ENCODE data around the gene NHS.

NHS gene

DNA sequence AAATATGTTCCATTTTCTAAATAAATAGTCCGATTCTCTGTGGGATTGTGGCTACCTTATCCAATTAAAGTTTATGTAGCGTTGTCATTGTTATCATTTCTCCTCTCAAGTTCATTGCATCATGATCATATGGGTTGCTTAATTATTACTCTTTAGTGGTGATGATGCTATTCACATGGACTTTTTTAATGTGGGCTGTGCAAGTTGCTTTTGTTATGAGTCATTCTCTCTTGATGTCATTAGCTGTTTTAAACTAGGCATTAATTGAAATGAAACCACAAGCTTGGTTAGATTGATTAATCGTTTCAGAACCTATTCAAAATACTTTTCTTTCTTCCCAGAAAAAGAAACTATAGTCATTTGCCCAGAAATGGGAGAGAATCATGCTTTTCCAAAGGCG, 38.2 kb downstream of the NHS start:
- TF ChIP-seq CTCF (IDR thresholded peaks at IDR 0.05; ENCODE audit: low read length, missing control alignments): no peak
- DNase-seq (ENCODE audit: low read depth): peak; percentile 49
- H3K4me3 ChIP-seq (replicated peaks; ENCODE audit: low read depth, low read length): no peak overlapping the region

- TF ChIP-seq CTCF (IDR thresholded peaks at IDR 0.05; ENCODE audit: low read length, missing control alignments): no peak
- no peak overlapping the region for H3K4me3 ChIP-seq (replicated peaks; ENCODE audit: low read depth, low read length)
- no peak for DNase-seq (ENCODE audit: low read depth)
Measured at GRCh38 chrX:17414027-17414658, 39.1 kb downstream of the NHS start.

DNA sequence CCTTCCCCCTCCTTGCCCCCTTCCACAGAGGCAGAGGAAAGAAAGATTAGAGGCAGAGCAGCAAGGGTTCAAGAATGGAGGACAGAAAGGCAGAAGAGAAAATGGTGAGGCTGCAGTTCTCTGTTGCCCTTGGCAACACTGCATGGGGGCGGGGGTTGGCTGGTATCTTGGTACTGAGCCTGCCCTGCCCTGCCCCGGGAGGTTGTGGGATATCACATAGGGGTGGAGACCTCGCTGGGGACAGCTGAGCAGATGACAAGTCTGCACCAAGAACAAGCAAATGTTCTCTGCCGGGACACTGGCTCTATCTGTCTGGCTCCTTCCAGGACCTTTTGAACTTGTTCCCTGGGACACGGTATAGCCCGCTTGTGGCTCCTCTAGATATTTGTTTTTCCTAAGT, 39.8 kb downstream of the NHS start:
- no peak for DNase-seq (ENCODE audit: low read depth)
- no peak overlapping the region for H3K4me3 ChIP-seq (replicated peaks; ENCODE audit: low read depth, low read length)
- no peak for TF ChIP-seq CTCF (IDR thresholded peaks at IDR 0.05; ENCODE audit: low read length, missing control alignments)

- TF ChIP-seq CTCF (IDR thresholded peaks at IDR 0.05; ENCODE audit: low read length, missing control alignments): no peak
- H3K4me3 ChIP-seq (replicated peaks; ENCODE audit: low read depth, low read length): no peak overlapping the region
- no peak for DNase-seq (ENCODE audit: low read depth)
Measured at GRCh38 chrX:17415242-17415810, 40.3 kb downstream of the NHS start.

- DNase-seq (ENCODE audit: low read depth): no peak
- no peak for TF ChIP-seq CTCF (IDR thresholded peaks at IDR 0.05; ENCODE audit: low read length, missing control alignments)
Measured at GRCh38 chrX:17417372-17417771, 42.4 kb downstream of the NHS start.

DNA sequence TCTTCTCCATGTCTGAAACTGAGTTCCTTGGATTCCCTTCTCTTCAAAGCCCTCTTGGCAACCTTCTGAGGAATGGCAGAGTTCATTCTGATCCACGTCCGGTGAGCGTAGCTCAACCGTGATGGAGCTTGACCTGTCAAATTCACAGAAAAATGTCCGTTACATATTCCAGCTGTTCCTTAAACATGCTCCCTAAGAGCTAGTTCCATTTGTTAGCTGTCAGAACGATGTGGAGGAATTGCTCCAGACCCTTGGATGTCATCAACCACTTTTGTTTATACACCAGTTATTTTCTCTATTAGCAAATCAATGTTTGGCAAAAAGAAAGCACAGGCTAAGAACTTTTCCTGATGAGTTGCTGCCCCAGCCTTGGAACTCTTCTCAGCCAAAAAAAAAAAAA, 50.1 kb downstream of the NHS start:
- DNase-seq (ENCODE audit: low read depth): peak; percentile 39
- H3K4me3 ChIP-seq (replicated peaks; ENCODE audit: low read depth, low read length): no peak overlapping the region
- TF ChIP-seq CTCF (IDR thresholded peaks at IDR 0.05; ENCODE audit: low read length, missing control alignments): no peak

More at GRCh38 chrX:17417372-17417771, 42.4 kb downstream of the NHS start:
- H3K4me3 ChIP-seq (replicated peaks; ENCODE audit: low read depth, low read length): no peak overlapping the region

DNA sequence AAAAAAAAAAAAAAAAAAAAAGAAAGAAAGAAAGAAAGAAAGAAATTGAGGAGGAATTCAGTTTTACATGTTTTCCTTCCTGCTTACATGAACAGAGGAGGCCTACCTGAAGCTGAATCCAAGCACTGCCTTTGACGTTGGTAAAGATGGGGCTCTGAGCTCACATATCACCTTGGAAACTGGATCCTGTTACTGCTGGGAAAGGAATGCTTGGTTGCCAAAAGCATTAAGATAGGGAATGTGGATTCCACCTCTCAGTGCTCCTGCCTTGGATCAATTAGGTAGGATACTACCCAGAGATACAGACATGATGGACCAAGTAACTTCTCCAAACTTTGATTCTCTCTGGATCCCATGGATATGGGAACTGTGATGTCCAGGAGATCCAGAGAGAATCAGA, 50.6 kb downstream of the NHS start:
- DNase-seq (ENCODE audit: low read depth): no peak
- TF ChIP-seq CTCF (IDR thresholded peaks at IDR 0.05; ENCODE audit: low read length, missing control alignments): no peak
- no peak overlapping the region for H3K4me3 ChIP-seq (replicated peaks; ENCODE audit: low read depth, low read length)
